CD14-positive monocyte (primary cell): ENCODE data around the gene ZNF598. TPM values are rescaled to one million over a fixed set of nuclear protein-coding genes. Genes with fewer than 3 reads are reported as not detected.
"Not testable (repeated sequence)": the region's sequence is repeated elsewhere in the genome, so short reads cannot be mapped to it uniquely, and the experiment has no call there.

Experiments
- DNase-seq, 3 donors: peaks; one replicate each; pipeline ENCODE4 v3.0.0-alpha.2; 2011 to 2022
- H2AFZ ChIP-seq: 2 replicates; pipeline ENCODE4 v1.6.0; 2012; ENCODE audit warnings: mild to moderate bottlenecking, low read depth, low read length, inconsistent platforms; ENCODE audit not compliant: insufficient read depth, poor library complexity, severe bottlenecking
- H3K27ac ChIP-seq, 2 donors: 1 replicate in 1 of 2; 2 replicates in 1 of 2; pipeline ENCODE4 v1.5.1; 2012 to 2013; ENCODE audit warnings: low read length in 2 of 2, control low read depth in 1 of 2, inconsistent platforms in 1 of 2, low read depth in 1 of 2, mild to moderate bottlenecking in 1 of 2
- H3K27me3 ChIP-seq, 2 donors: one replicate each; pipeline versions ENCODE4 v1.6.0 to v1.6.1; 2011 to 2013; ENCODE audit warnings: low read length in 2 of 2; ENCODE audit not compliant: control insufficient read depth in 2 of 2, insufficient read depth in 2 of 2
- H3K36me3 ChIP-seq, 2 donors: replicated peaks in 1 of 2; 1 replicate in 1 of 2; 2 replicates in 1 of 2; pipeline versions ENCODE4 v1.5.1 to v1.6.1; 2012 to 2013; ENCODE audit warnings: low read length in 2 of 2, control low read depth in 1 of 2, inconsistent platforms in 1 of 2, mild to moderate bottlenecking in 1 of 2; ENCODE audit not compliant: insufficient read depth in 2 of 2, control insufficient read depth in 1 of 2
- H3K4me1 ChIP-seq, 2 donors: 1 replicate in 1 of 2; 2 replicates in 1 of 2; pipeline versions ENCODE4 v1.5.1 to v1.6.1; 2012 to 2013; ENCODE audit warnings: low read length in 2 of 2, control low read depth in 1 of 2, inconsistent platforms in 1 of 2, mild to moderate bottlenecking in 1 of 2, moderate library complexity in 1 of 2; ENCODE audit not compliant: insufficient read depth in 2 of 2, control insufficient read depth in 1 of 2
- H3K4me2 ChIP-seq: replicated peaks from 2 replicates; pipeline ENCODE3; 2012; ENCODE audit warnings: low read length, moderate library complexity, mild to moderate bottlenecking; ENCODE audit not compliant: poor library complexity, severe bottlenecking; ENCODE audit errors: extremely low read depth
- H3K4me3 ChIP-seq, 3 experiments: fragments of 200-600 bp in 1 of 3; sonication (generic) in 1 of 3; replicated peaks in 1 of 3; 1 replicate in 2 of 3; 2 replicates in 1 of 3; pipeline ENCODE4 v1.5.1; 2011 to 2013; ENCODE audit warnings: low read length in 3 of 3, mild to moderate bottlenecking in 3 of 3, control low read depth in 2 of 3, low read depth in 2 of 3, inconsistent platforms in 1 of 3, moderate library complexity in 1 of 3
- H3K79me2 ChIP-seq: 2 replicates; pipeline ENCODE4 v1.6.0; 2012; ENCODE audit warnings: mild to moderate bottlenecking, control low read depth, inconsistent platforms, low read length, moderate library complexity; ENCODE audit not compliant: insufficient read depth
- H3K9ac ChIP-seq: 2 replicates; pipeline ENCODE4 v1.6.0; 2017; ENCODE audit warnings: low read length, mild to moderate bottlenecking; ENCODE audit not compliant: insufficient read depth, poor library complexity, severe bottlenecking
- H3K9me3 ChIP-seq, 2 donors: replicated peaks in 1 of 2; 1 replicate in 1 of 2; 2 replicates in 1 of 2; pipeline versions ENCODE4 v1.5.1 to v1.6.1; 2012 to 2013; ENCODE audit warnings: low read length in 2 of 2, control low read depth in 1 of 2; ENCODE audit not compliant: control insufficient read depth in 1 of 2, insufficient read depth in 1 of 2
- H4K20me1 ChIP-seq: 2 replicates; pipeline ENCODE4 v1.6.0; 2012; ENCODE audit warnings: mild to moderate bottlenecking, low read length, control low read depth, moderate library complexity; ENCODE audit not compliant: insufficient read depth
- H3K27ac Mint-ChIP-seq, 7 donors: one replicate each; pipeline ENCODE4 v1.8.0; 2020; ENCODE audit warnings: mild to moderate bottlenecking in 7 of 7, mixed read lengths in 7 of 7, moderate library complexity in 6 of 7, inconsistent platforms in 2 of 7
- H3K27me3 Mint-ChIP-seq, 3 donors: one replicate each; pipeline ENCODE4 v1.8.0; 2021 to 2022; ENCODE audit warnings: low read depth in 3 of 3, mild to moderate bottlenecking in 3 of 3, mixed read lengths in 3 of 3, moderate library complexity in 3 of 3, inconsistent platforms in 1 of 3
- H3K36me3 Mint-ChIP-seq, 2 donors: one replicate each; pipeline ENCODE4 v1.8.0; 2020; ENCODE audit warnings: mixed read lengths in 2 of 2, inconsistent platforms in 1 of 2, mild to moderate bottlenecking in 1 of 2
- H3K4me1 Mint-ChIP-seq: one replicate; pipeline ENCODE4 v1.8.0; 2020; ENCODE audit warnings: mild to moderate bottlenecking, mixed read lengths
- H3K4me3 Mint-ChIP-seq, 2 donors: one replicate each; pipeline ENCODE4 v1.8.0; 2020; ENCODE audit warnings: mild to moderate bottlenecking in 2 of 2, mixed read lengths in 2 of 2, moderate library complexity in 1 of 2
- H3K9me3 Mint-ChIP-seq, 7 donors: one replicate each; pipeline ENCODE4 v1.8.0; 2020 to 2022; ENCODE audit warnings: mixed read lengths in 7 of 7, mild to moderate bottlenecking in 6 of 7, moderate library complexity in 6 of 7, inconsistent platforms in 2 of 7
- WGBS: methylation state at CpG from one replicate; pipeline ENCODE4 v1.1.5; 2013; ENCODE audit warnings: missing lambda C conversion rate; ENCODE audit not compliant: insufficient coverage; 5-methylcytosine and 5-hydroxymethylcytosine counted together
- intact Hi-C, 2 donors: fragments of 100-400 bp; cut with micrococcal nuclease; formaldehyde crosslinking; loops; one replicate each; pipeline versions ENCODE4 v1.15.0 to v1.15.1; 2023
- polyA plus RNA-seq, 3 donors: library from polyadenylated mRNA; depleted of rRNA in 1 of 3; unstranded in 2 of 3; stranded (reverse) in 1 of 3; fragments of 300-500 nt in 2 of 3; fragments of >200 nt in 1 of 3; fragmentation: Illumina TruSeq in 2 of 3; gene quantifications; 1 replicate in 2 of 3; 2 replicates in 1 of 3; pipeline ENCODE4 v1.2.3, GENCODE V29; 2012 to 2021
- TF ChIP-seq, protein P1 (sequence below): fragments of 200-600 bp; IDR thresholded peaks from one replicate; pipeline ENCODE4 v1.8.0; 2022; ENCODE audit warnings: antibody characterized with exemption, mild to moderate bottlenecking

Gene ZNF598
- polyA plus RNA-seq, 3 donors: 1.4 to 42.1 (median 1.5) TPM

DNA sequence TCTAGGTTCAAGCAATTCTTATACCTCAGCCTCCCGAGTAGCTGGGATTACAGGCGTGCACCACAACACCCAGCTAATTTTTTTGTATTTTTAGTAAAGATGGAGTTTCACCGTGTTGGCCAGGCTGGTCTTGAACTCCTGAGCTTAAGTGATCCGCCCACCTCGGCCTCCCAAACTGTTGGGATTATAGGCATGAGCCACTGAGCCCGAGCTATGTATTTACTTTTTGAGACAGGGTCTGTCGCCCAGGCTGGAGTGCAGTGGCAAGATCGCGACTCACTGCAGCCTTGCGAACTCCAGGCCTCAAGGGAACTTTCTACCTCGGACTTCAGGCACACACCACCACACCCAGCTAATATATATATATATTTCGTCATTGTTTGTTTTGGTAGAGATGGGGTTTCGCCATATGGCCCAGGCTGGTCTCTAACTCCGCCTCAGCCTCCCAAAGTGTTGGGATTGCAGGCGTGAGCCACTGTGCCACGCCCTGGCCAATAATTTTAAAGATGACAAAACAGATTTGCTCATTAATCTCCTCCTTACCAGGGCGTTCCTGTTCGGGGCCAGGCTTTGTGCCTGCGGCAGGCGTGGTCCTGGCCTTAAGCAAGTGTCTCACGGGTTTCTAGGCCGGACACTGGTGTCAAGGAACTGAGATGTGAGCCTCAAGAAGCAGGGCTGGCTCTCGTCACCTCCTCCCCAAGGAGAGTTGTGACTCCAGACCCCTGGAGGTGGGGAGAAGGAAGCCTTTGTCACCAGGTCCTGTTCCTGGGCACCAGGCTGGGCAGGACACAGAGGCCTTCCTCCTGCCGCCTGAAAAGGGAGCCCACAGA lies 5.7 kb upstream of the ZNF598 start:
- peaks cover 12 to 35% (median 31%) of the 10 kb centered on the region in 3 donors for H3K27me3 Mint-ChIP-seq
- H3K36me3 Mint-ChIP-seq: no peaks in the 10 kb centered on the region
- peaks cover 0 to 7% (median 0%) of the 10 kb centered on the region in 7 donors for H3K9me3 Mint-ChIP-seq
- Histone ChIP-seq H3K4me3 (no peak overlapping the region), H3K4me1 (peaks cover 11 to 32% of the 10 kb centered on the region in 2 donors), H3K9ac (peak overlapping the region; percentile 20), H3K4me2 (no peak overlapping the region), H3K9me3 (no peaks in the 10 kb centered on the region), H4K20me1 (no peaks in the 10 kb centered on the region), H3K79me2 (no peaks in the 10 kb centered on the region), H3K36me3 (no peaks in the 10 kb centered on the region), H3K27ac (peak overlapping the region; percentile 63 to 67), H2AFZ (peak overlapping the region; percentile 25), H3K27me3 (peaks cover 12 to 17% of the 10 kb centered on the region in 2 donors)
- intact Hi-C loops: no loop called here
- peaks cover 17% of the 10 kb centered on the region for H3K4me1 Mint-ChIP-seq
- DNase-seq: peak; percentile 49 to 77 (median 72)
- peak overlapping the region in 1 of 2 donors; percentile 30 for H3K4me3 Mint-ChIP-seq
- WGBS: 55% methylated on average over 10 of the region's 24 CpGs
- H3K27ac Mint-ChIP-seq: peak overlapping the region; percentile 79 to 93 (median 89)
- TF ChIP-seq, protein P1, sequence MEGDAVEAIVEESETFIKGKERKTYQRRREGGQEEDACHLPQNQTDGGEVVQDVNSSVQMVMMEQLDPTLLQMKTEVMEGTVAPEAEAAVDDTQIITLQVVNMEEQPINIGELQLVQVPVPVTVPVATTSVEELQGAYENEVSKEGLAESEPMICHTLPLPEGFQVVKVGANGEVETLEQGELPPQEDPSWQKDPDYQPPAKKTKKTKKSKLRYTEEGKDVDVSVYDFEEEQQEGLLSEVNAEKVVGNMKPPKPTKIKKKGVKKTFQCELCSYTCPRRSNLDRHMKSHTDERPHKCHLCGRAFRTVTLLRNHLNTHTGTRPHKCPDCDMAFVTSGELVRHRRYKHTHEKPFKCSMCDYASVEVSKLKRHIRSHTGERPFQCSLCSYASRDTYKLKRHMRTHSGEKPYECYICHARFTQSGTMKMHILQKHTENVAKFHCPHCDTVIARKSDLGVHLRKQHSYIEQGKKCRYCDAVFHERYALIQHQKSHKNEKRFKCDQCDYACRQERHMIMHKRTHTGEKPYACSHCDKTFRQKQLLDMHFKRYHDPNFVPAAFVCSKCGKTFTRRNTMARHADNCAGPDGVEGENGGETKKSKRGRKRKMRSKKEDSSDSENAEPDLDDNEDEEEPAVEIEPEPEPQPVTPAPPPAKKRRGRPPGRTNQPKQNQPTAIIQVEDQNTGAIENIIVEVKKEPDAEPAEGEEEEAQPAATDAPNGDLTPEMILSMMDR: no peak

DNA sequence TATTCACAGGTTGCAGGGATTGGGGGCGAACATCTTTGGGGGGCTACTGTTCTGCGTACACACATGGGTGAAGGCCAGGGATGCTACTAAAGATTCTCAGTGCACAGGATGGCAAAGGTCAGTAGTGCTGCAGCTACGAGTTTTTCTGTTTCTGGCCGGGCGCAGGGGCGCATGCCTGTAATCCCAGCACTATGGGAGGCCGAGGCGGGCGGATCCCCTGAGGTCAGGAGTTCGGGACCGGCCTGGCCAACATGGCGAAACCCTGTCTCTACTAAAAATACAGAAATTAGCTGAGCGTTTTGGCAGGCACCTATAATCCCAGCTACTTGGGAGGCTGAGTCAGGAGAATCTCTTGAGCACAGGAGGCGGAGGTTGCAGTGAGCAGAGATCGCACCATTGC lies 3.9 kb upstream of the ZNF598 start:
- Histone ChIP-seq H3K36me3 (no peaks in the 10 kb centered on the region), H3K27me3 (peaks cover 0 to 2% of the 10 kb centered on the region in 2 donors), H3K4me1 (peaks cover 23 to 40% of the 10 kb centered on the region in 2 donors), H3K27ac (no peak overlapping the region), H3K9me3 (no peaks in the 10 kb centered on the region), H3K4me2 (no peak overlapping the region), H3K4me3 (no peak overlapping the region), H2AFZ (no peak overlapping the region), H4K20me1 (peaks cover 2% of the 10 kb centered on the region), H3K79me2 (peaks cover 9% of the 10 kb centered on the region), H3K9ac (no peak overlapping the region)
- Mint-ChIP-seq H3K9me3 (peaks cover 0 to 2% (median 0%) of the 10 kb centered on the region in 7 donors), H3K27ac (peak overlapping the region in 1 of 7 donors; percentile 41), H3K4me1 (peaks cover 27% of the 10 kb centered on the region), H3K36me3 (no peaks in the 10 kb centered on the region), H3K4me3 (no peak overlapping the region), H3K27me3 (peaks cover 2 to 20% (median 13%) of the 10 kb centered on the region in 3 donors)
- intact Hi-C loops: no loop called here
- 99% methylated on average over 8 of the region's 15 CpGs for WGBS
- TF ChIP-seq, protein P1: no peak
- DNase-seq: no peak

GRCh38 chr16:2011726-2012125 lies 2.1 kb upstream of the ZNF598 start:
- H3K36me3 Mint-ChIP-seq, H3K9me3 Mint-ChIP-seq, H3K9me3 ChIP-seq, H3K27ac ChIP-seq, intact Hi-C loops, H3K27me3 Mint-ChIP-seq, H3K36me3 ChIP-seq, H2AFZ ChIP-seq, H3K4me3 ChIP-seq, H3K9ac ChIP-seq, H3K4me2 ChIP-seq, H3K27me3 ChIP-seq, H3K4me3 Mint-ChIP-seq, DNase-seq: not testable (repeated sequence)
- Histone ChIP-seq H3K79me2 (peaks cover 27% of the 10 kb centered on the region), H3K4me1 (peaks cover 39 to 58% of the 10 kb centered on the region in 2 donors), H4K20me1 (peaks cover 20% of the 10 kb centered on the region)
- Mint-ChIP-seq H3K4me1 (peaks cover 44% of the 10 kb centered on the region), H3K27ac (peak overlapping the region in 3 of 7 donors; percentile 26 to 50 (median 50))
- 40% methylated on average over 2 of the region's 9 CpGs for WGBS
